Stimulated activated CD8-positive, alpha-beta memory T cell treated with anti-CD3 and anti-CD28 coated beads, Interleukin-4, amount 100 ng/mL, for 24 hours (primary cell): ENCODE data around the gene PRAMEF12.
"Not testable (repeated sequence)": the region's sequence is repeated elsewhere in the genome, so short reads cannot be mapped to it uniquely, and the experiment has no call there.

ENCODE experiments used
- DNase-seq: peaks from one replicate; pipeline ENCODE4 v3.0.0-alpha.2; 2020; ENCODE audit warnings: low read depth

PRAMEF12 gene

GRCh38 chr1:12771186-12771585 lies 2.4 kb upstream of the PRAMEF12 start:
- no peak for DNase-seq

- DNase-seq = no peak
These were observed 1.0 kb upstream of the PRAMEF12 start for GRCh38 chr1:12772520-12772919.

GRCh38 chr1:12774801-12775345 lies 1.3 kb downstream of the PRAMEF12 start:
- no peak for DNase-seq

DNA sequence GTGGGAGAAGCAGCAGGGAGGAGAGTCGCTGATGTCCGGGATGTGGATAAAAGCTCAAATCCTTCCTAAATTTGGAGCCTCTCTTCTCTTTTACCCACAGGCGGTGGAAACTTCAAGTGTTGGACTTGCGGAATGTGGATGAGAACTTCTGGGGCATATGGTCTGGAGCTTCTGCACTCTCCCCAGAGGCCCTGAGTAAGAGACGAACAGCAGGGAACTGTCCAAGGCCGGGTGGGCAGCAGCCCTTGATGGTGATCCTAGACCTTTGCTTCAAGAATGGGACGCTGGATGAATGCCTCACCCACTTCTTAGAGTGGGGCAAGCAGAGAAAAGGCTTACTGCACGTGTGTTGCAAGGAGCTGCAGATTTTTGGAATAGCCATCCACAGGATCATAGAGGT lies 1.9 kb downstream of the PRAMEF12 start:
- DNase-seq = no peak

GRCh38 chr1:12776801-12777557 lies 3.4 kb downstream of the PRAMEF12 start:
- no peak for DNase-seq

- no peak for DNase-seq
These were observed 4.5 kb downstream of the PRAMEF12 start for GRCh38 chr1:12778061-12778460.

- no peak for DNase-seq
These were observed 5.4 kb downstream of the PRAMEF12 start for GRCh38 chr1:12778907-12779306.

DNA sequence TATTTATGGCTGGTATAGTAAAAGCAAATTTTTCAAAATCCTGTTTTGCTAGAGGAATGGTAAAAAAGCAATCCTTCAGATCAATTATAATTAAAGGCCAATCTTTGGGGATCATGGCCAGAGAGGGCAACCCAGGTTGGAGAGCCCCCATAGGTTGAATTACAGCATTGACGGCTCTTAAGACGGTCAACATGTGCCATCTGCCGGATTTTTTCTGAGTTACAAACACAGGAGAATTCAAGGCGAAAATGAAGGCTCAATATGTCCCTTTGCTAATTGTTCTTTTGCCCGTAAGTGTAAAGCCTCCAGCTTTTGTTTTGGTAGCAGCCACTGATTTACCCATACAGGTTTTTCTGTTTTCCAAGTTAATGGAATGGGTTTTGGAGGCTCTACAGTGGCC lies 8.0 kb downstream of the PRAMEF12 start:
- DNase-seq = not testable (repeated sequence)

DNA sequence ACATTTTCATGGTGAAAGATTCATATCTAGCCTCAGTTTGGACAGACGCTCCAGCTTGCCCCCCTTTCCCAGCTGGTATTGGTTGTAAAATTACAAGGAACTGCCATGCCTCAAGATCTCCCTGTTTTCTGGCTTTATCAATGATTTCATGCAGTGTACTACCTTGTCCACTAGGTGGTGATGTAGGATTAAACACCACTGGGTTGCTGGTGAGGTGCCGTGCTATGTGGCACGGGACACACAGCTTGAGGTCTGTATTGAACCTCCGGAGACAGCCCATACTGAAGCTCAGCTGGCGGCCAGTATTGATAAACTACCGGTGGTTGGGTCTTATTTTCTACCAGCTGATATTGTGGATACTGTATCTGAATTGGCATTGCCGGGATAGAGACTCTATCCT lies 10.2 kb downstream of the PRAMEF12 start:
- DNase-seq = not testable (repeated sequence)

GRCh38 chr1:12784729-12785128 lies 11.2 kb downstream of the PRAMEF12 start:
- DNase-seq = not testable (repeated sequence)

GRCh38 chr1:12791097-12791496 lies 17.6 kb downstream of the PRAMEF12 start, which contains the start of gene PRAMEF1:
PRAMEF1 (plus strand) TSS chr1:12791397; CDS start chr1:12793228, 1,831 bp downstream.
- not testable (repeated sequence) for DNase-seq

DNA sequence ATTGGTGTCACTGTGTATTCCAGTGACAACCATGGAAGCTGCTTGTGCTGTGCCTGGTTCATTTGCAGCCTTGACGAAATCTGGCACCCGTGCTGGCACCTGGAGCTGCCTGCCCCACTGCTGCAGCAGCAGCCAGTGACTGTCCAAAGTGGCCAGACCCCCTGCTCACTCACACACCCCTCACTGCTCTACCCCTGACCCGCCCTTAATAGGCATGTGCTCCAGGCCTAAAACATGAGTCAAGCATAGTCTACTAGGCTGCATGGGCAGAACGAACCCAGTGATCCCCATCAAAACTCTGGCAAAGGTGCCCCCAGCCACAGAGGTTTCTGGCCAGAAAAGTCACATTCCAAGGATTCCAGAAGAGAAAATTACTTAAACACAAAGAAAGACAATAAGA lies 25.4 kb downstream of the PRAMEF12 start:
- DNase-seq = no peak

DNA sequence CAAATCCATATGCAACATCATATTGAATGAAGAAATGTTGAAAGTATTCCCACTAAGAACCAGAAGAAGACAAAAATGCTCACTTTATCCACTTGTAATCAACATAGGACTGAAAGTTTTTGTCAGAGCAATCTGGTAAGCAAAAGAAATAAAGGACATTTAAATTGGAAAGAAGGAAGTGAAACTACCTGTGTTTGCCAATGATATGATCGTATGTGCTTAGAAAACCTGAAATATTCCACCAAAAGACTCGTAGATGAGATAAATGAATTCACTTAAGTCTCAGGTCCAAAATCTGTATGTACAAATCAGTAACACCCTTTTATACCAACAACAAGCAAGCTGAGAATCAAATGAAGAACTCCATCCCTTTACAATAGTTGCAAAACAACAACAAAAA lies 26.2 kb downstream of the PRAMEF12 start:
- DNase-seq = no peak

DNA sequence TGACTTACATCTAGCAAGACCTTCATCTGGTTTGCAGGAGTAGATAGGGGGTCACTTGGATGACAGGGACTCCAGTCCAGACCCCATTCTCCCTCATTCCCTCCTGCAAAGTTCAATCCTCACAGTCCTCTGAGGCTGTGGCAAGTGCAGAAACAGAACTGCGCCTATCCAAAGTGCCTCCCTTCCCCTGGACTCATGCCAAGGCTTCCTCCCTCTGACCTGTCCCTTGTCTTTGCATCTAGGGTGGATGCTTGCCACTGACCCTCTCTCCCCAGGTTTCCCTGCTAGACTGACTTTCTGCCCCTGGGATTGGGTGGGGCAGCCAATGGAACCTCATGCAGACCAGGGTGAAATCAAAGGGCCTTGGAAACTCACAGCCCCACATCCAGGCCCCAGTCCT lies 36.4 kb downstream of the PRAMEF12 start:
- no peak for DNase-seq

GRCh38 chr1:12810691-12811408 lies 37.3 kb downstream of the PRAMEF12 start:
- no peak for DNase-seq

GRCh38 chr1:12811409-12811784 lies 37.9 kb downstream of the PRAMEF12 start:
- DNase-seq = no peak

DNA sequence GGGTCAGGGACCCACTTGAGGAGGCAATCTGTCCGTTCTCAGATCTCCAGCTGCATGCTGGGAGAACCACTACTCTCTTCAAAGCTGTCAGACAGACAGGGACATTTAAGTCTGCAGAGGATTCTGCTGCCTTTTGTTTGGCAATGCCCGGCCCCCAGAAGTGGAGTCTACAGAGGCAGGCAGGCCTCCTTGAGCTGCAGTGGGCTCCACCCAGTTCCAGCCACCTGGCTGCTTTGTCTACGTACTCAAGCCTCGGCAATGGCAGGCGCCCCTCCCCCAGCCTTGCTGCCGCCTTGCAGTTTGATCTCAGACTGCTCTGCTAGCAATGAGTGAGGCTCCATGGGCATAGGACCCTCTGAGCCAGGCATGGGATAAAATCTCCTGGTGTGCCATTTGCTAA lies 45.5 kb downstream of the PRAMEF12 start:
- DNase-seq = not testable (repeated sequence)
